Type B pancreatic cell (in vitro differentiated cells): Measurements from ENCODE around the gene CDCP1. TPM values are rescaled to one million over a fixed set of nuclear protein-coding genes. Genes with fewer than 3 reads are reported as not detected.

Experiments used
- DNase-seq: peaks from one replicate; pipeline ENCODE4 v3.0.0; 2021; ENCODE audit warnings: mixed read lengths; ENCODE audit not compliant: unreplicated experiment; ENCODE audit errors: extremely low spot score
- H3K27ac Mint-ChIP-seq: 2 replicates; pipeline ENCODE4 v1.8.0; 2021; ENCODE audit warnings: mild to moderate bottlenecking, mixed read lengths
- H3K27me3 Mint-ChIP-seq: 2 replicates; pipeline ENCODE4 v1.8.0; 2021; ENCODE audit warnings: mixed read lengths
- H3K36me3 Mint-ChIP-seq: 2 replicates; pipeline ENCODE4 v1.8.0; 2021; ENCODE audit warnings: mixed read lengths
- H3K4me1 Mint-ChIP-seq: one replicate; pipeline ENCODE4 v1.8.0; 2021; ENCODE audit warnings: mixed read lengths; ENCODE audit not compliant: unreplicated experiment
- H3K4me3 Mint-ChIP-seq: 2 replicates; pipeline ENCODE4 v1.8.0; 2021; ENCODE audit warnings: mild to moderate bottlenecking, mixed read lengths
- H3K9me3 Mint-ChIP-seq: 2 replicates; pipeline ENCODE4 v1.8.0; 2021; ENCODE audit warnings: mixed read lengths
- CTCF ChIP-seq: fragments of 200-600 bp; sonication (generic); conservative IDR thresholded peaks from 2 replicates; pipeline ENCODE4 v1.5.0; 2021; ENCODE audit warnings: antibody characterized with exemption, mild to moderate bottlenecking
- total RNA-seq: library from RNA; stranded (reverse); gene quantifications from 2 replicates; pipeline ENCODE4 v1.2.1, GENCODE V29; 2021; ENCODE audit warnings: low replicate concordance

The CDCP1 gene
- total RNA-seq, 1 donor from 2014 or later = 26.3 TPM

- peaks cover 4% of the 10 kb centered on the region for H3K27me3 Mint-ChIP-seq
- peaks cover 38% of the 10 kb centered on the region for H3K4me1 Mint-ChIP-seq
- H3K9me3 Mint-ChIP-seq = peaks cover 7% of the 10 kb centered on the region
- no peak overlapping the region for H3K4me3 Mint-ChIP-seq
- no peak for TF ChIP-seq CTCF
- no peak for DNase-seq
- H3K27ac Mint-ChIP-seq = no peak overlapping the region
- H3K36me3 Mint-ChIP-seq = peaks cover 6% of the 10 kb centered on the region
Measured at GRCh38 chr3:45165497-45166283, 19.5 kb upstream of the CDCP1 start.

GRCh38 chr3:45164056-45164455 lies 17.9 kb upstream of the CDCP1 start:
- no peak for DNase-seq
- TF ChIP-seq CTCF = no peak
- Mint-ChIP-seq H3K36me3 (peaks cover 6% of the 10 kb centered on the region), H3K27ac (no peak overlapping the region), H3K4me3 (no peak overlapping the region), H3K4me1 (peaks cover 23% of the 10 kb centered on the region), H3K27me3 (peaks cover 4% of the 10 kb centered on the region), H3K9me3 (peaks cover 7% of the 10 kb centered on the region)

- Mint-ChIP-seq H3K9me3 (peaks cover 7% of the 10 kb centered on the region), H3K27me3 (peaks cover 4% of the 10 kb centered on the region), H3K4me1 (peaks cover 21% of the 10 kb centered on the region), H3K4me3 (no peak overlapping the region), H3K27ac (peak overlapping the region; percentile 25), H3K36me3 (peaks cover 6% of the 10 kb centered on the region)
- no peak for TF ChIP-seq CTCF
- no peak for DNase-seq
Measured at GRCh38 chr3:45163481-45163880, 17.3 kb upstream of the CDCP1 start.

GRCh38 chr3:45154641-45155147 lies 8.5 kb upstream of the CDCP1 start:
- Mint-ChIP-seq H3K4me3 (no peak overlapping the region), H3K27me3 (no peaks in the 10 kb centered on the region), H3K36me3 (no peaks in the 10 kb centered on the region), H3K27ac (no peak overlapping the region), H3K9me3 (no peaks in the 10 kb centered on the region), H3K4me1 (no peaks in the 10 kb centered on the region)
- no peak for TF ChIP-seq CTCF
- DNase-seq = no peak

- no peak for TF ChIP-seq CTCF
- H3K27ac Mint-ChIP-seq = no peak overlapping the region
- DNase-seq = no peak
- peaks cover 5% of the 10 kb centered on the region for H3K27me3 Mint-ChIP-seq
- H3K36me3 Mint-ChIP-seq = no peaks in the 10 kb centered on the region
- no peaks in the 10 kb centered on the region for H3K4me1 Mint-ChIP-seq
- H3K9me3 Mint-ChIP-seq = no peaks in the 10 kb centered on the region
- no peak overlapping the region for H3K4me3 Mint-ChIP-seq
Measured at GRCh38 chr3:45153658-45154437, 7.7 kb upstream of the CDCP1 start.
